ENCODE measurements around the gene THRAP3. TPM values are rescaled to one million over a fixed set of nuclear protein-coding genes. Genes with fewer than 3 reads are reported as not detected.
A peak's percentile ranks its signal among the peaks of the same experiment; 100 is the strongest.
"Not testable (repeated sequence)": the region's sequence is repeated elsewhere in the genome, so short reads cannot be mapped to it uniquely, and the experiment has no call there.

The THRAP3 gene
- total and polyA plus RNA-seq, 2 experiments from 2014 or later, result 61.5 to 95.2 TPM

DNA sequence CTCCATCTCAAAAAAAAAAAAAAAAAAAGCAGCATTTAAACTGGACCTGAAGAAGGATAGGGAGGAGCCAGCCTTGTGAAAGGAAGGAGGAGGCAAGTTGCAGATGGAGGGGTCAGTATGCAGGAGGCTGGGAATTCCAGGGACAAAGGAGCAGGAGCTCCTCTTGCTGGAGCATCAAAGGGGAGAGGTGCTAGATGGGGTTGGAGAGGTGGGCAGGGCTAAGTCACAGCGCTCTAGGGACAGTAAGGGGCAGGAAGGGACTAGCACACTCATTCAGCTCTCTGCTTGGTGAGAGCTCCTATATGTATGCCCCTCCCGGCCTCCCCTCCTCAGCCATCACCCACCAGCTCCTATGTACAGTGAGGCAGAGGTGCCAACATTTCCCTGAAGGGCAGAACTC is 41.5 kb upstream of the THRAP3 start:
- H3K36me3 ChIP-seq (ENCODE audit: low read depth), result peaks cover 33% of the 10 kb centered on the region
- H3K27ac ChIP-seq, result no peak overlapping the region
- peaks cover 66% of the 10 kb centered on the region for H3F3A ChIP-seq (ENCODE audit: insufficient read depth)
- no peak for TF ChIP-seq EZH2 (IDR thresholded peaks at IDR 0.05; ENCODE audit: insufficient read depth, poor library complexity, severe bottlenecking)
- TF ChIP-seq EZH2phosphoT487 (IDR thresholded peaks at IDR 0.05; ENCODE audit: insufficient read depth, low read depth), result no peak
- DNase-seq, result no peak
- in situ Hi-C loops (cut with MboI), result no loop called here
- H3K4me3 ChIP-seq, result no peak overlapping the region
- no peak overlapping the region for H2AFZ ChIP-seq
- WGBS, 2 experiments (ENCODE audit: low coverage in 1 of 2, low lambda C conversion rate in 2 of 2, missing lambda C conversion rate in 2 of 2), result 58 to 75% methylated on average over 2 of the region's 2 CpGs
- H3K4me1 ChIP-seq (ENCODE audit: insufficient read depth), result peaks cover 6% of the 10 kb centered on the region
- H3K27me3 ChIP-seq (replicated peaks; ENCODE audit: insufficient read depth), result no peaks in the 10 kb centered on the region
- no peak overlapping the region; the same call in 1 of the 2 replicates for H3K9ac ChIP-seq
- no peaks in the 10 kb centered on the region for H3K9me3 ChIP-seq (ENCODE audit: low read depth)
- no peak overlapping the region for H3K4me2 ChIP-seq (ENCODE audit: unreplicated experiment)
- no peaks in the 10 kb centered on the region for H4K20me1 ChIP-seq (ENCODE audit: insufficient read depth)
- H3K9me2 ChIP-seq (ENCODE audit: insufficient read depth), result no peaks in the 10 kb centered on the region
- peaks cover 4% of the 10 kb centered on the region; the same call in 1 of the 2 replicates for H3K79me2 ChIP-seq (ENCODE audit: insufficient read depth)

DNA sequence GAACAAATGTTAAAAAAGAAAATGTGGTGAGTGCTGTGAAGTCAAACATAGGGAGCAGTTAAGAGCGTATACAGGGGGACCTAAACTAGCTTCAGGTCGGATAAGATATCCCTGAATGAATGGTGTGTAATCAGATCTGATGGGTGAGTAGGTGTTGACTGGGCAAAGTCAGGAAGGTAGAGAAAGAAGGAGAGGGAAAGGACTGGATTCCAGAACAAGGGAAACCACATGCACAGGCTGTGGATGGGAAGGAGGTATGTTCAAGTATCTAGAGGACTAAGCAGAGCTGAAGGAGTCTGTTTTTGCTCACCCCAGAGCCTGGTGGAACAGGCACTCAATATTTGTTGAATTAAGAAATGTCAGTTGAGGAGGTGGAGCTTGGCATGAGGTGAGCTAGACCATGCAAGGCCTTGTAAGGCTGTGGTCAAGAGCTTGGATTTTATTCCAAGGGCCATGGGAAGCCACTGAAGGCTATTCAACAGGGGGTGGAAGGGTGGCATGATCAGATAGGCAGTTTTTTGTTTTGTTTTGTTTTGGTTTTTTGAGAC is 40.9 kb upstream of the THRAP3 start:
- H2AFZ ChIP-seq, result no peak overlapping the region
- in situ Hi-C loops (cut with MboI), result no loop called here
- H3F3A ChIP-seq (ENCODE audit: insufficient read depth), result peaks cover 70% of the 10 kb centered on the region
- peak overlapping the region; percentile 6; the same call in 1 of the 2 replicates for H3K27ac ChIP-seq
- no peaks in the 10 kb centered on the region for H3K27me3 ChIP-seq (replicated peaks; ENCODE audit: insufficient read depth)
- TF ChIP-seq EZH2 (IDR thresholded peaks at IDR 0.05; ENCODE audit: insufficient read depth, poor library complexity, severe bottlenecking) (no peak), EZH2phosphoT487 (IDR thresholded peaks at IDR 0.05; ENCODE audit: insufficient read depth, low read depth) (no peak)
- no peaks in the 10 kb centered on the region for H3K9me3 ChIP-seq (ENCODE audit: low read depth)
- peaks cover 32% of the 10 kb centered on the region for H3K36me3 ChIP-seq (ENCODE audit: low read depth)
- H3K4me3 ChIP-seq, result no peak overlapping the region
- WGBS, 2 experiments (ENCODE audit: low coverage in 1 of 2, low lambda C conversion rate in 2 of 2, missing lambda C conversion rate in 2 of 2), result 94 to 95% methylated on average over 2 of the region's 2 CpGs
- DNase-seq, result no peak
- H3K79me2 ChIP-seq (ENCODE audit: insufficient read depth), result no peaks in the 10 kb centered on the region
- no peaks in the 10 kb centered on the region for H3K9me2 ChIP-seq (ENCODE audit: insufficient read depth)
- H3K4me2 ChIP-seq (ENCODE audit: unreplicated experiment), result no peak overlapping the region
- H3K9ac ChIP-seq, result no peak overlapping the region; the same call in 1 of the 2 replicates
- H3K4me1 ChIP-seq (ENCODE audit: insufficient read depth), result peaks cover 9% of the 10 kb centered on the region
- H4K20me1 ChIP-seq (ENCODE audit: insufficient read depth), result no peaks in the 10 kb centered on the region

GRCh38 chr1:36187800-36188593 is 36.2 kb upstream of the THRAP3 start:
- Histone ChIP-seq H3K9ac (peak overlapping the region; percentile 65), H3K4me3 (no peak overlapping the region), H3K9me3 (ENCODE audit: low read depth) (no peaks in the 10 kb centered on the region), H2AFZ (peak overlapping the region; percentile 86), H3K79me2 (ENCODE audit: insufficient read depth) (no peaks in the 10 kb centered on the region), H3K27ac (peak overlapping the region; percentile 75), H3K27me3 (replicated peaks; ENCODE audit: insufficient read depth) (no peaks in the 10 kb centered on the region), H3K4me1 (ENCODE audit: insufficient read depth) (peaks cover 9% of the 10 kb centered on the region), H4K20me1 (ENCODE audit: insufficient read depth) (no peaks in the 10 kb centered on the region), H3K36me3 (ENCODE audit: low read depth) (no peaks in the 10 kb centered on the region), H3F3A (ENCODE audit: insufficient read depth) (peaks cover 47% of the 10 kb centered on the region), H3K4me2 (ENCODE audit: unreplicated experiment) (peak overlapping the region; percentile 54), H3K9me2 (ENCODE audit: insufficient read depth) (no peaks in the 10 kb centered on the region)
- DNase-seq, result peak; percentile 96
- no peak for TF ChIP-seq EZH2phosphoT487 (IDR thresholded peaks at IDR 0.05; ENCODE audit: insufficient read depth, low read depth)
- TF ChIP-seq EZH2 (IDR thresholded peaks at IDR 0.05; ENCODE audit: insufficient read depth, poor library complexity, severe bottlenecking), result no peak
- 0 to 1% methylated on average over 9 of the region's 9 CpGs for WGBS, 2 experiments (ENCODE audit: low coverage in 1 of 2, low lambda C conversion rate in 2 of 2, missing lambda C conversion rate in 2 of 2)
- in situ Hi-C loops (cut with MboI), result no loop called here

GRCh38 chr1:36196805-36197204 is 27.4 kb upstream of the THRAP3 start:
- H3K9me2 ChIP-seq (ENCODE audit: insufficient read depth); H3K4me2 ChIP-seq (ENCODE audit: unreplicated experiment); H2AFZ ChIP-seq; in situ Hi-C loops (cut with MboI); H3K27me3 ChIP-seq (replicated peaks; ENCODE audit: insufficient read depth); H3K9me3 ChIP-seq (ENCODE audit: low read depth); H4K20me1 ChIP-seq (ENCODE audit: insufficient read depth); H3K36me3 ChIP-seq (ENCODE audit: low read depth); H3K4me1 ChIP-seq (ENCODE audit: insufficient read depth); H3K4me3 ChIP-seq; H3K9ac ChIP-seq; H3K27ac ChIP-seq; H3K79me2 ChIP-seq (ENCODE audit: insufficient read depth); DNase-seq: not testable (repeated sequence)
- WGBS, 2 experiments (ENCODE audit: low coverage in 1 of 2, low lambda C conversion rate in 2 of 2, missing lambda C conversion rate in 2 of 2), result 93 to 94% methylated on average over 10 to 12 of the region's 12 CpGs
- peaks cover 13% of the 10 kb centered on the region for H3F3A ChIP-seq (ENCODE audit: insufficient read depth)

Data from GM23248 (cell line).